Measurements from ENCODE around the gene LAPTM5.
A peak's percentile ranks its signal among the peaks of the same experiment; 100 is the strongest.

LAPTM5 gene

GRCh38 chr1:30712583-30712982 is 45.0 kb downstream of the LAPTM5 start:
- DNase-seq = no peak

GRCh38 chr1:30710407-30710806 is 47.2 kb downstream of the LAPTM5 start:
- no peak for DNase-seq

- no peak for DNase-seq
Observed at GRCh38 chr1:30708361-30708728, 49.2 kb downstream of the LAPTM5 start.

- peak; percentile 42 for DNase-seq
Observed at GRCh38 chr1:30707412-30708360, 49.9 kb downstream of the LAPTM5 start.

- no peak for DNase-seq
Observed at GRCh38 chr1:30706528-30706927, 51.0 kb downstream of the LAPTM5 start.

GRCh38 chr1:30705698-30706097 is 51.9 kb downstream of the LAPTM5 start:
- no peak for DNase-seq

- no peak for DNase-seq
Observed at GRCh38 chr1:30704765-30705509, 52.6 kb downstream of the LAPTM5 start.

GRCh38 chr1:30704271-30704670 is 53.3 kb downstream of the LAPTM5 start:
- DNase-seq = no peak

GRCh38 chr1:30702823-30703222 is 54.8 kb downstream of the LAPTM5 start:
- no peak for DNase-seq

GRCh38 chr1:30701258-30701633 is 56.3 kb downstream of the LAPTM5 start:
- DNase-seq = no peak

GRCh38 chr1:30700528-30701257 is 56.9 kb downstream of the LAPTM5 start:
- no peak for DNase-seq

- DNase-seq = no peak
Observed at GRCh38 chr1:30699762-30700161, 57.8 kb downstream of the LAPTM5 start.

GRCh38 chr1:30698401-30698981 is 59.1 kb downstream of the LAPTM5 start:
- DNase-seq = no peak

GRCh38 chr1:30697571-30698376 is 59.8 kb downstream of the LAPTM5 start:
- DNase-seq = no peak

- no peak for DNase-seq
Observed at GRCh38 chr1:30696831-30697230, 60.7 kb downstream of the LAPTM5 start.

- no peak for DNase-seq
Observed at GRCh38 chr1:30695439-30695841, 62.1 kb downstream of the LAPTM5 start.

- DNase-seq = no peak
Observed at GRCh38 chr1:30694280-30695175, 63.0 kb downstream of the LAPTM5 start.

GRCh38 chr1:30693822-30694221 is 63.8 kb downstream of the LAPTM5 start:
- no peak for DNase-seq

GRCh38 chr1:30693366-30693765 is 64.2 kb downstream of the LAPTM5 start:
- DNase-seq = no peak

- no peak for DNase-seq
Observed at GRCh38 chr1:30692948-30693301, 64.6 kb downstream of the LAPTM5 start.

Measured in central memory CD4-positive, alpha-beta T cell (primary cell).